Breast epithelium (tissue), 3 donors: ENCODE measurements around the gene CLTB.

Source experiments
- POLR2A ChIP-seq: fragments of 450-650 bp; IDR thresholded peaks from one replicate; pipeline ENCODE4 v1.6.1; 2016; ENCODE audit warnings: antibody characterized with exemption, mild to moderate bottlenecking, moderate library complexity
- POLR2AphosphoS5 ChIP-seq, 3 donors: sonication (generic); formaldehyde crosslinking; IDR thresholded peaks; one replicate each; pipeline ENCODE4 v1.6.1; 2017; ENCODE audit warnings: antibody characterized with exemption in 3 of 3
- TF ChIP-seq, protein P1 (sequence below), 3 donors: fragments of 450-650 bp; IDR thresholded peaks; one replicate each; pipeline ENCODE4 v1.5.1; 2016 to 2017; ENCODE audit warnings: antibody characterized with exemption in 3 of 3, mild to moderate bottlenecking in 3 of 3, moderate library complexity in 3 of 3

- TF ChIP-seq, protein P1, sequence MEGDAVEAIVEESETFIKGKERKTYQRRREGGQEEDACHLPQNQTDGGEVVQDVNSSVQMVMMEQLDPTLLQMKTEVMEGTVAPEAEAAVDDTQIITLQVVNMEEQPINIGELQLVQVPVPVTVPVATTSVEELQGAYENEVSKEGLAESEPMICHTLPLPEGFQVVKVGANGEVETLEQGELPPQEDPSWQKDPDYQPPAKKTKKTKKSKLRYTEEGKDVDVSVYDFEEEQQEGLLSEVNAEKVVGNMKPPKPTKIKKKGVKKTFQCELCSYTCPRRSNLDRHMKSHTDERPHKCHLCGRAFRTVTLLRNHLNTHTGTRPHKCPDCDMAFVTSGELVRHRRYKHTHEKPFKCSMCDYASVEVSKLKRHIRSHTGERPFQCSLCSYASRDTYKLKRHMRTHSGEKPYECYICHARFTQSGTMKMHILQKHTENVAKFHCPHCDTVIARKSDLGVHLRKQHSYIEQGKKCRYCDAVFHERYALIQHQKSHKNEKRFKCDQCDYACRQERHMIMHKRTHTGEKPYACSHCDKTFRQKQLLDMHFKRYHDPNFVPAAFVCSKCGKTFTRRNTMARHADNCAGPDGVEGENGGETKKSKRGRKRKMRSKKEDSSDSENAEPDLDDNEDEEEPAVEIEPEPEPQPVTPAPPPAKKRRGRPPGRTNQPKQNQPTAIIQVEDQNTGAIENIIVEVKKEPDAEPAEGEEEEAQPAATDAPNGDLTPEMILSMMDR (IDR thresholded peaks at IDR 0.05), result no peak
- TF ChIP-seq POLR2A, result no peak
- TF ChIP-seq POLR2AphosphoS5 (IDR thresholded peaks at IDR 0.05), result no peak
Measured at GRCh38 chr5:176379881-176380280, 36.5 kb downstream of the CLTB start.
